ENCODE results near the gene ADH1A. TPM values are rescaled to one million over a fixed set of nuclear protein-coding genes. Genes with fewer than 3 reads are reported as not detected.
"Not testable (repeated sequence)": the region's sequence is repeated elsewhere in the genome, so short reads cannot be mapped to it uniquely, and the experiment has no call there.

Gene ADH1A
- polyA plus RNA-seq (ENCODE audit: low read depth in 6 of 6): not detected

DNA sequence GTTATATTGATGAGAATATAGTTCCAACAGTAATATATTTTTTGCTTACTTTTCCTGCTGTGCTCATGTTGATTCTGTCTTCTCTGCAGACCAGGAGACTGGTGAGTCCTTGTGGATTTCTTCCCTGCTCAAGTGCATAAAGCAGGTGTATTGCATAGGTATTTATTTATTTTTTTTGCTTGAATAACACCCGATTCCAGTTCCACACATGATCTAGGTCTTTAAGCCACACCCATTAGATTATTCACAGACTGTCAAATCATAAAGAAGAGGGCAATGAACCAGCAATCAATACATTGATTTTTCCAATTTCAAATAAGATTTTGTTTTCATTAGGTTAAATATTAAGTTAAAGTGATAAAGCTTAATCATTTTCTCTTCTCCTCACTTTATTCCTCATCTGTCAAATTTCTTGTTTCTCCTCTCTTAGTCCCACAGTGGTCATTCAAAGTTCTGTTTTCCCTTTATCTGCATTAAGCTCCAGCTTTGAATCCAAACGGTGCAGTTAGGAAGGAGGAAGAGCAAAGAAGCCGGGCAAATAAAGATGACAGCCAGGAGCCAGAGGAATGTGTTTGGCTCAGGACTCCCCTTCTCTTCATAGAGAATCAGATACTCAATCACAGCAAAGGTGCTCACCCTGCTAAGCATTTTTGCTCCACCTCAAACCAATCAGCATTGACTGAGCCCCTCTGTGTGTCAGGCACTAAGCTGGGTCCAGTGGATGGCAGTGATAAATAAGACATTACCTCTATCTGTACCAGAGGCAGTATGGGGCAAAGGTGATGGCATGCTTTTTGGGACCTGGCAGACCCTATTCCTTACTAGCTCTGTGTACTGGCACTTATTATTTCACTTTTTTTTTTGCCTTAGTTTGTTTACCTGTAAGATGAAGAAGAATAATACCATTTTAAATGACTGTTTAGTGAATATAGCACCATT is at the start of gene ADH1A:
Gene ADH1A (minus strand): TSS at position 138 of the 939 bp plus-strand sequence. CDS start 71 bp downstream, at position 67.
- H3K27me3 Mint-ChIP-seq: no peaks in the 10 kb centered on the region
- H3K9me3 Mint-ChIP-seq: peaks cover 6 to 31% (median 20%) of the 10 kb centered on the region in 7 donors
- H3K4me3 Mint-ChIP-seq: no peak within 1 kb of the TSS
- no peak within 1 kb of the TSS for H3K27ac Mint-ChIP-seq
- DNase-seq: no peak
- peaks cover 9 to 11% of the 10 kb centered on the region in 2 donors for H3K36me3 Mint-ChIP-seq
- no peaks in the 10 kb centered on the region for H3K4me1 Mint-ChIP-seq
- no peak for ATAC-seq (ENCODE audit: low read depth in 2 of 2)

DNA sequence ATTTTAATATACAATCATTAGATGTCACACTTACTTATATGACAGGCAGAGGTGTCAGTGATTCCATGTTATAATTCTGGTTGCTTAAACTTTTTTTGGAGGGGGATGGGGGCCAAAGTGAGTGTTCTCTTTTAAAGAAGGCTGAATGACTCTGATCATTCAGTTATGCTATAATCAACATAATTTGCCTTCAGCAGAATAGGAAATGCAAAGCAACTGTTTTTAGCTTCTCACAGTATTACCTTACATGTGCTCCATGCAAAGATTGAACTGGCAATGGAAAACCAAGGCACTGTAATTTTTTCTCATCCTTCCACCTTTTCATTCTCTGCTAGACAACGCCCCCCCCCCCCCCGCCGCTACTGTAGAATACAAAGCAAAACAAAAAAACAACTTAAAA is 48.4 kb upstream of the ADH1A start:
- Mint-ChIP-seq H3K9me3 (peaks cover 0 to 5% (median 0%) of the 10 kb centered on the region in 7 donors), H3K4me3 (no peak overlapping the region), H3K36me3 (no peaks in the 10 kb centered on the region), H3K27me3 (no peaks in the 10 kb centered on the region), H3K27ac (no peak overlapping the region), H3K4me1 (no peaks in the 10 kb centered on the region)
- DNase-seq (no peak), ATAC-seq (ENCODE audit: low read depth in 2 of 2) (no peak)

DNA sequence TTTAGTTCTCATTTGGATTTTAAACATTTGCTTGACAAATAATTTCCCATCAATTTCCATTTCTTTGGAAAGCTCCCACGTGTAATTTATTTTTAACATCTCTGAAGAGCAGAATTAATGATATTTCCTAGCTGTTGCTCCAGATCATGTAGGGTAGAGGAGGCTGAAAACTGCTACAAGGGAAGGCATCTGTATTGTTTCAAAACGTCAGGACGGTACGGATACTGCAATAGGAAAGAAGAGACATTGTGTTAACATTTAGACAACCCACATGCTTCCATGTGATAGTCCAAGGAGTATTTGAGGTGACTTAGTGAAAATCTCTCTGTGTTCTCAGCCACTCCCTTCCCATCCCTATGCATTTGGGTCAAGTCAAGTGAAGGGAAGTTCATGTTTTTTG is 45.8 kb upstream of the ADH1A start:
- no peaks in the 10 kb centered on the region for H3K27me3 Mint-ChIP-seq
- H3K9me3 Mint-ChIP-seq: peaks cover 0 to 10% (median 0%) of the 10 kb centered on the region in 7 donors
- H3K27ac Mint-ChIP-seq: no peak overlapping the region
- H3K4me1 Mint-ChIP-seq: no peaks in the 10 kb centered on the region
- H3K4me3 Mint-ChIP-seq: no peak overlapping the region
- DNase-seq (no peak), ATAC-seq (ENCODE audit: low read depth in 2 of 2) (no peak)
- no peaks in the 10 kb centered on the region for H3K36me3 Mint-ChIP-seq

DNA sequence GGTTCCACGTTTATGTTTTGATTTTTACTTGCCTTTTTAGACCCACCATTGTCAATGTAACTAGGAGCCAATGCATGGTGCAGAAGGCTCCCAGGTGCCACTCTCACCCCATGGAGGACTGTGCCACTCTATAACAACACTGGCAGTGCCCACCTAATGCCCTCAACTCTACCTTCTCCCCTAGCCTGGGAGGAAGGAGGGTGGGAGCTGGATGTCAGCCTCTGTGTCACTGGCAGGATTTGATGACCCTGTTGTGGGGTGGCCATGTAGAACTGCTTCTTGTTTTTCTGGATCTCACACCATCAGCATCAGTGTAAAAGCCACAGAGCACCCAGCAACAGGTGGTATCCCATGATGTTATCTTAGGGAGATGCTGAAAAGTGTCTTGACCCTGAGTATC is 44.1 kb upstream of the ADH1A start:
- Mint-ChIP-seq H3K9me3 (peaks cover 0 to 10% (median 0%) of the 10 kb centered on the region in 7 donors), H3K4me3 (no peak overlapping the region), H3K36me3 (no peaks in the 10 kb centered on the region), H3K27ac (no peak overlapping the region), H3K27me3 (no peaks in the 10 kb centered on the region), H3K4me1 (no peaks in the 10 kb centered on the region)
- DNase-seq: no peak
- no peak for ATAC-seq (ENCODE audit: low read depth in 2 of 2)

DNA sequence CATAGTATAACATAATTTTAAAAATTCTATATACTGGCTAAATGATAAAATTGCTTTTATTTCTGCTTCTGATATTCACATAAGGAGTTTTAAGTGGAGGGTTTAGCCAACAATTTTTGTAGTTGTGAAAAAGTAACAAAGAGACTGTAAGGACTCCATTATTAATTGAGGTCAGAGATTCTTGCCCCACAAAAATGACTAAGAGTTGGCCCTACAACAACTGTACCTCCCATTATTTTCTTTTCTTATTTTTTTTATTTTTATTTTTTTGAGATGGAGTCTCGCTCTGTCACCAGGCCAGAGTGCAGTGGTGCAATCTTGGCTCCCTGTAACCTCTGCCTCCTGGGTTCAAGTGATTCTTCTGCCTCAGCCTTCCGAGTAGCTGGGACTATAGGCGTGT is 39.9 kb upstream of the ADH1A start:
- Mint-ChIP-seq H3K9me3 (peaks cover 0 to 23% (median 4%) of the 10 kb centered on the region in 7 donors), H3K4me3 (no peak overlapping the region), H3K27me3 (peaks cover 0 to 4% (median 0%) of the 10 kb centered on the region in 3 donors), H3K4me1 (no peaks in the 10 kb centered on the region), H3K36me3 (no peaks in the 10 kb centered on the region), H3K27ac (no peak overlapping the region)
- no peak for DNase-seq
- ATAC-seq (ENCODE audit: low read depth in 2 of 2): no peak

- Mint-ChIP-seq H3K36me3 (no peaks in the 10 kb centered on the region), H3K4me3 (no peak overlapping the region), H3K9me3 (peaks cover 0 to 18% (median 4%) of the 10 kb centered on the region in 7 donors), H3K27ac (no peak overlapping the region), H3K4me1 (no peaks in the 10 kb centered on the region), H3K27me3 (peaks cover 0 to 4% (median 0%) of the 10 kb centered on the region in 3 donors)
- no peak for ATAC-seq (ENCODE audit: low read depth in 2 of 2)
- DNase-seq: no peak
Measured at GRCh38 chr4:99329876-99330275, 39.1 kb upstream of the ADH1A start.

- DNase-seq: no peak
- H3K4me3 Mint-ChIP-seq: no peak overlapping the region
- no peak for ATAC-seq (ENCODE audit: low read depth in 2 of 2)
- H3K27ac Mint-ChIP-seq: no peak overlapping the region
- H3K4me1 Mint-ChIP-seq: no peaks in the 10 kb centered on the region
- no peaks in the 10 kb centered on the region for H3K36me3 Mint-ChIP-seq
- H3K27me3 Mint-ChIP-seq: peaks cover 0 to 8% (median 0%) of the 10 kb centered on the region in 3 donors
- H3K9me3 Mint-ChIP-seq: peaks cover 0 to 13% (median 5%) of the 10 kb centered on the region in 7 donors
Measured at GRCh38 chr4:99324979-99325378, 34.2 kb upstream of the ADH1A start.

DNA sequence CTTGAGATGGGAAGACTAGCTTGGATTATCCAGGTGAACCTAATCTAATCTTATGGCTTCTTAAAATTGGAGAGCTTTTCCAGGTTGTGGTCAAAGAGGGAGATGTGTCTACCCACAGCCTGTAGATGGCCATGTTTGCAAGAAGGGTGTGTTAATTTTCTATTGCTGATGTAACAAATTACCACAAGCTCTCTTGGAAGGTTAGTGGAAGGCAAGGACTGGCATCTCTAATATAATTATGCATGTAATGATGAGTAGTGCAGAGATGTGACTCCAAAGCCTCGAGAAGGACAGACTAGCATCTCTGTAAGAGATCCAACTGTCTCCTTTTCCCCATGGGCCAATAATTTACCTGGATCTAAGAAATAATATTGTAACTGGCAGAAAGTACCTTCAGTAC is 33.6 kb upstream of the ADH1A start:
- Mint-ChIP-seq H3K4me1 (no peaks in the 10 kb centered on the region), H3K9me3 (peaks cover 0 to 13% (median 5%) of the 10 kb centered on the region in 7 donors), H3K27me3 (peaks cover 0 to 8% (median under 1%) of the 10 kb centered on the region in 3 donors), H3K4me3 (no peak overlapping the region), H3K36me3 (no peaks in the 10 kb centered on the region), H3K27ac (no peak overlapping the region)
- DNase-seq (no peak), ATAC-seq (ENCODE audit: low read depth in 2 of 2) (no peak)

GRCh38 chr4:99323756-99324155 is 33.0 kb upstream of the ADH1A start:
- H3K27ac Mint-ChIP-seq: no peak overlapping the region
- H3K36me3 Mint-ChIP-seq: no peaks in the 10 kb centered on the region
- H3K4me1 Mint-ChIP-seq: no peaks in the 10 kb centered on the region
- peaks cover 0 to 13% (median 5%) of the 10 kb centered on the region in 7 donors for H3K9me3 Mint-ChIP-seq
- peaks cover 0 to 8% (median 6%) of the 10 kb centered on the region in 3 donors for H3K27me3 Mint-ChIP-seq
- H3K4me3 Mint-ChIP-seq: no peak overlapping the region
- DNase-seq: no peak
- ATAC-seq (ENCODE audit: low read depth in 2 of 2): no peak

DNA sequence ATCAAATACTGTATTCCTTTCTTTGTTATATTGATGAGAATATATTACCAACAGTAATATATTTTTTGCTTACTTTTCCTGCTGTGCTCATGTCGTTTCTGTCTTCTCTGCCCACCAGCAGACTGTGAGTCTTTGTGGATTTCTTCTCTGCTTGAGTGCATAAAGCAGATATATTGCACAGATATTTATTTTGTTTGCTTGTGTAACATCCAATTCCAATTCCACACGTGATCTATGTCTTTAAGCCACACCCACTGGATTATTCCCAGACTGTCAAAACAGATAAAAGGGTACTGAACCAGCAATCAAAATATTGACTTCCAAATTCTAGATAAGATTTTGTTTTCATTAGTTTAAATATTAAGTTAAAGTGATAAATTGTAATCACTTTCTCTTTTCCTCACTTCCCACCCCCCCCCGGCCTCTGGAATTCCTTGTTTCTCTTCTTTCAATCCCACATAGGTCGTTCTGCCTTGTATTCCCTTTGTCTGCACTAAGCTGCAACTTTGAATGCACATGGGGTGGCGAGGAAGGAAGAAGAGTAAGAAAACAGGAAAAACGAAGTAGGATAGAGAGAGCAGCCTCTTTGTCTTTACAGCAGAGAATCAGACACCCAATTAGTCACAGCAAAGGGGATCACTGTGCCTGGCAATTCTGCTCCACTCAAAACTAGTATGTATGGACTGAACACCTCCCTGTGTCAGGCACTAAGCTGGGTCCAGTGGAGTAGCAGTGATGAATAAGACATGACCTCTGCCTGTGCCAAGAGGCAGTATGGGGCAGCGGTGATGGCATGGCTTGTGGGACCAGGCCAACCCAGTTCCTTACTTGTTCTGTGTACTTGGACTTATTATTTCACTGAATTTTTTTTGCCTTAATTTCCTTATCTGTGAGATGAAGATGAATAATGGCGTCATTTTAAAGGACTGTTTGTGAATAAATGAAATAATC is 30.7 kb upstream of the ADH1A start, which contains the start of gene ADH1B:
Gene ADH1B (minus strand): TSS at position 161 of the 951 bp plus-strand sequence. CDS start 70 bp downstream, at position 91.
- DNase-seq (no peak), ATAC-seq (ENCODE audit: low read depth in 2 of 2) (no peak)
- H3K36me3 Mint-ChIP-seq: no peaks in the 10 kb centered on the region
- no peak within 1 kb of the TSS for H3K4me3 Mint-ChIP-seq
- no peak within 1 kb of the TSS for H3K27ac Mint-ChIP-seq
- H3K4me1 Mint-ChIP-seq: no peaks in the 10 kb centered on the region
- peaks cover 0 to 7% (median 6%) of the 10 kb centered on the region in 3 donors for H3K27me3 Mint-ChIP-seq
- H3K9me3 Mint-ChIP-seq: peaks cover 0 to 2% (median 1%) of the 10 kb centered on the region in 7 donors

DNA sequence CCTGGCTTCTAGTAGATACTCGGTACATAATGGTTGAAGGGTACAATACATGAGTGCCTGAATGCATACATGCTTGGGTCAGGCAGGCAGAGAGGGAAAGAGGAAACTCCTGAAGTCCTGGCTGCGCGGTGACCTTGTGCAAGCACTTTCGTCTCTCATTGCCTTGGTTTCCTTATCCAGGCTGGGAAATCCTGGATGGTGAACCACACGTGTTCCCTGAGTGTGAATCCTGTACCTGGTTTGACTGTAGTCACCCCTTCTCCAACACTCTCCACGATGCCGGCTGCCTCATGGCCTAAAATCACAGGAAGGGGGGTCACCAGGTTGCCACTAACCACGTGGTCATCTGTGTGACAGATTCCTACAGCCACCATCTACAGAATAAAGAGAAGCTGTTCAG is 27.0 kb upstream of the ADH1A start:
- not testable (repeated sequence) for H3K27ac Mint-ChIP-seq; H3K27me3 Mint-ChIP-seq; H3K4me1 Mint-ChIP-seq; H3K36me3 Mint-ChIP-seq; ATAC-seq (ENCODE audit: low read depth in 2 of 2); H3K4me3 Mint-ChIP-seq; DNase-seq; H3K9me3 Mint-ChIP-seq

DNA sequence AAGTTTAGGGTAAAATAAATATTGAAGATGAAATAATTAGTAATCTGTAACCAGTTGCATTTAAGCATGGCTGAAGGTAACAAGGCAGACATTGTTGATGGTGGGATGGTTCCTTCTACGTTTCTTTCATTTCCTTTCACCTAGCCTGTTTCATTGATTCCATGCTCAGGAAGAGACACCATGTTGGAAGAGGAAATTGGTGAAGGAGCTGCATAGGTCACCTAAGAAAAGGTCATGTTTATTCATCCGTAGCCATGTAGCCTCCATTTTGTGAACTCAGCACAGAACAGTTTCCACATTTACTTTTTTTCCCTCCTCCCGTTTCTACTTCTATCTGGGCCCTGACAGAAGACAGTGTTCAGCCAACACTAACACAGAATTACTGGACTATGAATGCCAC is 26.6 kb upstream of the ADH1A start:
- Mint-ChIP-seq H3K36me3 (no peaks in the 10 kb centered on the region), H3K27me3 (peaks cover 0 to 7% (median 6%) of the 10 kb centered on the region in 3 donors), H3K4me1 (no peaks in the 10 kb centered on the region), H3K4me3 (no peak overlapping the region), H3K9me3 (peaks cover 0 to 1% (median 0%) of the 10 kb centered on the region in 7 donors), H3K27ac (no peak overlapping the region)
- ATAC-seq (ENCODE audit: low read depth in 2 of 2): no peak
- no peak for DNase-seq

DNA sequence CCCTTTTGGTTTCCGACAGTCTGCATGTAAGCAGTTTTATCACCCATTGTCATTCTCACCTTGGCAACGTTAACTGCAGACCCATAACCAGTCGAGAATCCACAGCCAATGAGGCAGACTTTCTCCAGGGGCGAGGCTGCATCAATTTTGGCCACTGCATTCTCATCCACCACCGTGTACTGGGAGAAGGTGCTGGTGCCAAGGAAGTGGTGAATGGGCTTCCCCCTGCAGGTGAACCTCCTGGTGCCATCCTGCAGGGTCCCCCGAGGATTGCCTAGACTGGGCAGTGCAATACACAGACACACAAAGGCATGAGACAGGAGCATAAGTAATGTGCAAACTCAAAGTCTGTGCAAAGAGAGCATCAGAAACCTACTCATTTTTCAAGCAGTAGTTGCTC is 25.1 kb upstream of the ADH1A start:
- no peaks in the 10 kb centered on the region for H3K36me3 Mint-ChIP-seq
- ATAC-seq (ENCODE audit: low read depth in 2 of 2) (no peak), DNase-seq (no peak)
- no peak overlapping the region for H3K27ac Mint-ChIP-seq
- peaks cover 0 to 7% (median 6%) of the 10 kb centered on the region in 3 donors for H3K27me3 Mint-ChIP-seq
- H3K4me3 Mint-ChIP-seq: no peak overlapping the region
- no peaks in the 10 kb centered on the region for H3K4me1 Mint-ChIP-seq
- peaks cover 0 to 1% (median 0%) of the 10 kb centered on the region in 7 donors for H3K9me3 Mint-ChIP-seq

All from naive B cell (primary cell).